Measurements from ENCODE around the gene ODAM.
"Not testable (repeated sequence)": the region's sequence is repeated elsewhere in the genome, so short reads cannot be mapped to it uniquely, and the experiment has no call there.

The ODAM gene

GRCh38 chr4:70242297-70242696, 46.8 kb downstream of the ODAM start, which contains the start of gene CSN3:
Gene CSN3 (plus strand): TSS chr4:70242597. CDS start chr4:70244820, 2,223 bp downstream.
- not testable (repeated sequence) for H2BK12ac ChIP-seq (ENCODE audit: low read length); H3K4me1 ChIP-seq (ENCODE audit: control insufficient read depth in 2 of 2, insufficient read depth in 1 of 2, low read depth in 1 of 2, low read length in 2 of 2); H3K27me3 ChIP-seq (ENCODE audit: control insufficient read depth in 3 of 3, insufficient read depth in 3 of 3, low read depth in 1 of 3, low read length in 3 of 3); H2BK15ac ChIP-seq (ENCODE audit: low read length); DNase-seq (ENCODE audit: low spot score); H3K79me1 ChIP-seq (ENCODE audit: low read depth, low read length); H2AFZ ChIP-seq (ENCODE audit: low read length); H4K91ac ChIP-seq (ENCODE audit: low read depth, low read length, poor library complexity); H3K14ac ChIP-seq (ENCODE audit: low read length); H3K9me3 ChIP-seq (replicated peaks in 1 of 2; ENCODE audit: control insufficient read depth in 2 of 2, insufficient read depth in 1 of 2, low read depth in 1 of 2, low read length in 2 of 2); H2BK5ac ChIP-seq (ENCODE audit: low read length); H3K4ac ChIP-seq (ENCODE audit: low read length); H3K9ac ChIP-seq (ENCODE audit: low read depth, low read length, poor library complexity); H2AK5ac ChIP-seq (ENCODE audit: low read depth, low read length); H3K18ac ChIP-seq (ENCODE audit: low read length); H2BK120ac ChIP-seq (ENCODE audit: low read depth, low read length); H3K23ac ChIP-seq (ENCODE audit: low read depth, low read length, poor library complexity); H3K27ac ChIP-seq (replicated peaks; ENCODE audit: low read length); H3K4me3 ChIP-seq (ENCODE audit: low read length in 2 of 2); H3K36me3 ChIP-seq (replicated peaks in 1 of 2; ENCODE audit: control insufficient read depth in 2 of 2, insufficient read depth in 2 of 2, low read length in 2 of 2); H4K8ac ChIP-seq (ENCODE audit: low read depth, low read length); H3K4me2 ChIP-seq (ENCODE audit: insufficient read depth, low read length, poor library complexity, severe bottlenecking)
- WGBS, 2 donors (ENCODE audit: extremely low coverage in 2 of 2, insufficient read length in 2 of 2, insufficient replicate concordance in 1 of 2) = no CpG with 5 or more reads among the region's 3 CpGs

GRCh38 chr4:70243091-70243490, 47.6 kb downstream of the ODAM start:
- no peaks in the 10 kb centered on the region for H3K36me3 ChIP-seq (replicated peaks in 1 of 2; ENCODE audit: control insufficient read depth in 2 of 2, insufficient read depth in 2 of 2, low read length in 2 of 2)
- H3K27me3 ChIP-seq (ENCODE audit: control insufficient read depth in 3 of 3, insufficient read depth in 3 of 3, low read depth in 1 of 3, low read length in 3 of 3) = no peaks in the 10 kb centered on the region
- H3K14ac ChIP-seq (ENCODE audit: low read length) = no peak overlapping the region
- no peak overlapping the region for H2BK120ac ChIP-seq (ENCODE audit: low read depth, low read length)
- H3K9ac ChIP-seq (ENCODE audit: low read depth, low read length, poor library complexity) = no peak overlapping the region
- no peak overlapping the region for H3K23ac ChIP-seq (ENCODE audit: low read depth, low read length, poor library complexity)
- no peaks in the 10 kb centered on the region for H3K79me1 ChIP-seq (ENCODE audit: low read depth, low read length)
- no peak overlapping the region for H3K4me3 ChIP-seq (ENCODE audit: low read length in 2 of 2)
- H4K91ac ChIP-seq (ENCODE audit: low read depth, low read length, poor library complexity) = no peak overlapping the region
- H3K18ac ChIP-seq (ENCODE audit: low read length) = no peak overlapping the region
- no peak overlapping the region for H2AK5ac ChIP-seq (ENCODE audit: low read depth, low read length)
- WGBS, 2 donors (ENCODE audit: extremely low coverage in 2 of 2, insufficient read length in 2 of 2, insufficient replicate concordance in 1 of 2) = no CpG with 5 or more reads among the region's 4 CpGs
- no peak for DNase-seq (ENCODE audit: low spot score)
- no peaks in the 10 kb centered on the region for H3K4me1 ChIP-seq (ENCODE audit: control insufficient read depth in 2 of 2, insufficient read depth in 1 of 2, low read depth in 1 of 2, low read length in 2 of 2)
- no peak overlapping the region for H4K8ac ChIP-seq (ENCODE audit: low read depth, low read length)
- H2BK12ac ChIP-seq (ENCODE audit: low read length) = no peak overlapping the region
- no peak overlapping the region for H2AFZ ChIP-seq (ENCODE audit: low read length)
- no peak overlapping the region for H3K4ac ChIP-seq (ENCODE audit: low read length)
- H3K27ac ChIP-seq (replicated peaks; ENCODE audit: low read length) = no peak overlapping the region
- no peak overlapping the region for H2BK5ac ChIP-seq (ENCODE audit: low read length)
- H3K4me2 ChIP-seq (ENCODE audit: insufficient read depth, low read length, poor library complexity, severe bottlenecking) = no peak overlapping the region
- no peaks in the 10 kb centered on the region for H3K9me3 ChIP-seq (replicated peaks in 1 of 2; ENCODE audit: control insufficient read depth in 2 of 2, insufficient read depth in 1 of 2, low read depth in 1 of 2, low read length in 2 of 2)
- H2BK15ac ChIP-seq (ENCODE audit: low read length) = no peak overlapping the region

- Histone ChIP-seq H4K8ac (ENCODE audit: low read depth, low read length) (no peak overlapping the region), H3K23ac (ENCODE audit: low read depth, low read length, poor library complexity) (no peak overlapping the region), H3K18ac (ENCODE audit: low read length) (no peak overlapping the region), H2BK120ac (ENCODE audit: low read depth, low read length) (no peak overlapping the region), H3K27ac (replicated peaks; ENCODE audit: low read length) (no peak overlapping the region), H3K4me1 (ENCODE audit: control insufficient read depth in 2 of 2, insufficient read depth in 1 of 2, low read depth in 1 of 2, low read length in 2 of 2) (no peaks in the 10 kb centered on the region), H2BK5ac (ENCODE audit: low read length) (no peak overlapping the region), H2BK12ac (ENCODE audit: low read length) (no peak overlapping the region), H3K4me3 (ENCODE audit: low read length in 2 of 2) (no peak overlapping the region), H2BK15ac (ENCODE audit: low read length) (no peak overlapping the region), H3K79me1 (ENCODE audit: low read depth, low read length) (no peaks in the 10 kb centered on the region), H3K4ac (ENCODE audit: low read length) (no peak overlapping the region), H3K9ac (ENCODE audit: low read depth, low read length, poor library complexity) (no peak overlapping the region), H3K36me3 (replicated peaks in 1 of 2; ENCODE audit: control insufficient read depth in 2 of 2, insufficient read depth in 2 of 2, low read length in 2 of 2) (no peaks in the 10 kb centered on the region), H4K91ac (ENCODE audit: low read depth, low read length, poor library complexity) (no peak overlapping the region), H2AFZ (ENCODE audit: low read length) (no peak overlapping the region), H3K9me3 (replicated peaks in 1 of 2; ENCODE audit: control insufficient read depth in 2 of 2, insufficient read depth in 1 of 2, low read depth in 1 of 2, low read length in 2 of 2) (no peaks in the 10 kb centered on the region), H3K14ac (ENCODE audit: low read length) (no peak overlapping the region), H3K27me3 (ENCODE audit: control insufficient read depth in 3 of 3, insufficient read depth in 3 of 3, low read depth in 1 of 3, low read length in 3 of 3) (no peaks in the 10 kb centered on the region), H2AK5ac (ENCODE audit: low read depth, low read length) (no peak overlapping the region), H3K4me2 (ENCODE audit: insufficient read depth, low read length, poor library complexity, severe bottlenecking) (no peak overlapping the region)
- WGBS, 2 donors (ENCODE audit: extremely low coverage in 2 of 2, insufficient read length in 2 of 2, insufficient replicate concordance in 1 of 2) = no CpG with 5 or more reads among the region's 3 CpGs
- DNase-seq (ENCODE audit: low spot score) = no peak
Measured at GRCh38 chr4:70251250-70251944, 55.9 kb downstream of the ODAM start.

- Histone ChIP-seq H2BK15ac (ENCODE audit: low read length) (no peak overlapping the region), H4K91ac (ENCODE audit: low read depth, low read length, poor library complexity) (no peak overlapping the region), H3K27ac (replicated peaks; ENCODE audit: low read length) (no peak overlapping the region), H3K14ac (ENCODE audit: low read length) (no peak overlapping the region), H3K4me2 (ENCODE audit: insufficient read depth, low read length, poor library complexity, severe bottlenecking) (no peak overlapping the region), H3K4ac (ENCODE audit: low read length) (no peak overlapping the region), H2BK5ac (ENCODE audit: low read length) (no peak overlapping the region), H2BK120ac (ENCODE audit: low read depth, low read length) (no peak overlapping the region), H3K9me3 (replicated peaks in 1 of 2; ENCODE audit: control insufficient read depth in 2 of 2, insufficient read depth in 1 of 2, low read depth in 1 of 2, low read length in 2 of 2) (no peaks in the 10 kb centered on the region), H3K23ac (ENCODE audit: low read depth, low read length, poor library complexity) (no peak overlapping the region), H3K4me1 (ENCODE audit: control insufficient read depth in 2 of 2, insufficient read depth in 1 of 2, low read depth in 1 of 2, low read length in 2 of 2) (no peaks in the 10 kb centered on the region), H2BK12ac (ENCODE audit: low read length) (no peak overlapping the region), H3K9ac (ENCODE audit: low read depth, low read length, poor library complexity) (no peak overlapping the region), H3K4me3 (ENCODE audit: low read length in 2 of 2) (no peak overlapping the region), H3K18ac (ENCODE audit: low read length) (no peak overlapping the region), H3K36me3 (replicated peaks in 1 of 2; ENCODE audit: control insufficient read depth in 2 of 2, insufficient read depth in 2 of 2, low read length in 2 of 2) (no peaks in the 10 kb centered on the region), H3K79me1 (ENCODE audit: low read depth, low read length) (no peaks in the 10 kb centered on the region), H3K27me3 (ENCODE audit: control insufficient read depth in 3 of 3, insufficient read depth in 3 of 3, low read depth in 1 of 3, low read length in 3 of 3) (no peaks in the 10 kb centered on the region), H2AK5ac (ENCODE audit: low read depth, low read length) (no peak overlapping the region), H2AFZ (ENCODE audit: low read length) (no peak overlapping the region), H4K8ac (ENCODE audit: low read depth, low read length) (no peak overlapping the region)
- DNase-seq (ENCODE audit: low spot score) = no peak
- WGBS, 2 donors (ENCODE audit: extremely low coverage in 2 of 2, insufficient read length in 2 of 2, insufficient replicate concordance in 1 of 2) = no CpG with 5 or more reads among the region's 1 CpG
Measured at GRCh38 chr4:70251945-70252277, 56.4 kb downstream of the ODAM start.
